ENCODE data around the gene MAP2K5.

DNA sequence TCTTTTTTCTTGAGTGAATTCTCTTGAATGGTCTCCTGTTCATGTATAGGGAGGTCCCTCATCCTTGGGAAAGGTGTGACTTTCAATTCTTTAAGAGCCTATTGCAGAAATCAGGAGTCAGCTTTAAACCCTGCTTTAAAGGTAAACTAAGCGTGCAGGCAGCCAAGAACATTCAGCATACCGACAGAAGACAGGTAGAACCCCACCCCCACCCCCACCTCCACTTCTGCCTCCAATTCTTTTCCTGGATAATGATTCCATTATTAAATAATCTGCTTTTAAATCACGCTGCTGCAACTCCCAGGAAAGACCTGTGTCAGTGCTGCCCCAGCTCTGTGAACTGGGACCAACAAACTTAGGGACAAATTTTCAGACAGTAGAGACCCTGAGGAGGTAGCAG, 233.5 kb downstream of the MAP2K5 start:
- TF ChIP-seq, protein P1, sequence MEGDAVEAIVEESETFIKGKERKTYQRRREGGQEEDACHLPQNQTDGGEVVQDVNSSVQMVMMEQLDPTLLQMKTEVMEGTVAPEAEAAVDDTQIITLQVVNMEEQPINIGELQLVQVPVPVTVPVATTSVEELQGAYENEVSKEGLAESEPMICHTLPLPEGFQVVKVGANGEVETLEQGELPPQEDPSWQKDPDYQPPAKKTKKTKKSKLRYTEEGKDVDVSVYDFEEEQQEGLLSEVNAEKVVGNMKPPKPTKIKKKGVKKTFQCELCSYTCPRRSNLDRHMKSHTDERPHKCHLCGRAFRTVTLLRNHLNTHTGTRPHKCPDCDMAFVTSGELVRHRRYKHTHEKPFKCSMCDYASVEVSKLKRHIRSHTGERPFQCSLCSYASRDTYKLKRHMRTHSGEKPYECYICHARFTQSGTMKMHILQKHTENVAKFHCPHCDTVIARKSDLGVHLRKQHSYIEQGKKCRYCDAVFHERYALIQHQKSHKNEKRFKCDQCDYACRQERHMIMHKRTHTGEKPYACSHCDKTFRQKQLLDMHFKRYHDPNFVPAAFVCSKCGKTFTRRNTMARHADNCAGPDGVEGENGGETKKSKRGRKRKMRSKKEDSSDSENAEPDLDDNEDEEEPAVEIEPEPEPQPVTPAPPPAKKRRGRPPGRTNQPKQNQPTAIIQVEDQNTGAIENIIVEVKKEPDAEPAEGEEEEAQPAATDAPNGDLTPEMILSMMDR (IDR thresholded peaks at IDR 0.05; ENCODE audit: low read depth, low read length) = no peak
- no peak for TF ChIP-seq POLR2A (IDR thresholded peaks at IDR 0.05; ENCODE audit: extremely low read depth, insufficient read length)
- TF ChIP-seq, protein P2, sequence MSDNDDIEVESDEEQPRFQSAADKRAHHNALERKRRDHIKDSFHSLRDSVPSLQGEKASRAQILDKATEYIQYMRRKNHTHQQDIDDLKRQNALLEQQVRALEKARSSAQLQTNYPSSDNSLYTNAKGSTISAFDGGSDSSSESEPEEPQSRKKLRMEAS (IDR thresholded peaks at IDR 0.05; ENCODE audit: low read depth, low read length) = no peak
